OCI-LY3 (cell line): Measurements from ENCODE around the gene BEND5.

Source experiments
- EZH2phosphoT487 ChIP-seq: fragments of 200-600 bp; shearing (Covaris generic); IDR thresholded peaks from 2 replicates; pipeline ENCODE4 v1.6.1; 2018; ENCODE audit warnings: antibody characterized with exemption, mixed run types, low read depth
- TF ChIP-seq, protein P1 (sequence below): fragments of 200-600, 300-600 bp; sonication (generic); IDR thresholded peaks from 2 replicates; pipeline ENCODE4 v1.5.1; 2014; ENCODE audit warnings: antibody characterized with exemption, low read length, low read depth

GRCh38 chr1:48793863-48794262, 17.2 kb upstream of the BEND5 start:
- TF ChIP-seq, protein P1, sequence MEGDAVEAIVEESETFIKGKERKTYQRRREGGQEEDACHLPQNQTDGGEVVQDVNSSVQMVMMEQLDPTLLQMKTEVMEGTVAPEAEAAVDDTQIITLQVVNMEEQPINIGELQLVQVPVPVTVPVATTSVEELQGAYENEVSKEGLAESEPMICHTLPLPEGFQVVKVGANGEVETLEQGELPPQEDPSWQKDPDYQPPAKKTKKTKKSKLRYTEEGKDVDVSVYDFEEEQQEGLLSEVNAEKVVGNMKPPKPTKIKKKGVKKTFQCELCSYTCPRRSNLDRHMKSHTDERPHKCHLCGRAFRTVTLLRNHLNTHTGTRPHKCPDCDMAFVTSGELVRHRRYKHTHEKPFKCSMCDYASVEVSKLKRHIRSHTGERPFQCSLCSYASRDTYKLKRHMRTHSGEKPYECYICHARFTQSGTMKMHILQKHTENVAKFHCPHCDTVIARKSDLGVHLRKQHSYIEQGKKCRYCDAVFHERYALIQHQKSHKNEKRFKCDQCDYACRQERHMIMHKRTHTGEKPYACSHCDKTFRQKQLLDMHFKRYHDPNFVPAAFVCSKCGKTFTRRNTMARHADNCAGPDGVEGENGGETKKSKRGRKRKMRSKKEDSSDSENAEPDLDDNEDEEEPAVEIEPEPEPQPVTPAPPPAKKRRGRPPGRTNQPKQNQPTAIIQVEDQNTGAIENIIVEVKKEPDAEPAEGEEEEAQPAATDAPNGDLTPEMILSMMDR, result no peak
- no peak for TF ChIP-seq EZH2phosphoT487
